Effector CD4-positive, alpha-beta T cell (primary cell): Measurements from ENCODE around the gene LBR.
A peak's percentile ranks its signal among the peaks of the same experiment; 100 is the strongest.

Experiments used
- DNase-seq: peaks from one replicate; pipeline ENCODE4 v3.0.0-alpha.2; 2020

Gene LBR

GRCh38 chr1:225442123-225442505 lies 14.3 kb upstream of the LBR start:
- no peak for DNase-seq

DNA sequence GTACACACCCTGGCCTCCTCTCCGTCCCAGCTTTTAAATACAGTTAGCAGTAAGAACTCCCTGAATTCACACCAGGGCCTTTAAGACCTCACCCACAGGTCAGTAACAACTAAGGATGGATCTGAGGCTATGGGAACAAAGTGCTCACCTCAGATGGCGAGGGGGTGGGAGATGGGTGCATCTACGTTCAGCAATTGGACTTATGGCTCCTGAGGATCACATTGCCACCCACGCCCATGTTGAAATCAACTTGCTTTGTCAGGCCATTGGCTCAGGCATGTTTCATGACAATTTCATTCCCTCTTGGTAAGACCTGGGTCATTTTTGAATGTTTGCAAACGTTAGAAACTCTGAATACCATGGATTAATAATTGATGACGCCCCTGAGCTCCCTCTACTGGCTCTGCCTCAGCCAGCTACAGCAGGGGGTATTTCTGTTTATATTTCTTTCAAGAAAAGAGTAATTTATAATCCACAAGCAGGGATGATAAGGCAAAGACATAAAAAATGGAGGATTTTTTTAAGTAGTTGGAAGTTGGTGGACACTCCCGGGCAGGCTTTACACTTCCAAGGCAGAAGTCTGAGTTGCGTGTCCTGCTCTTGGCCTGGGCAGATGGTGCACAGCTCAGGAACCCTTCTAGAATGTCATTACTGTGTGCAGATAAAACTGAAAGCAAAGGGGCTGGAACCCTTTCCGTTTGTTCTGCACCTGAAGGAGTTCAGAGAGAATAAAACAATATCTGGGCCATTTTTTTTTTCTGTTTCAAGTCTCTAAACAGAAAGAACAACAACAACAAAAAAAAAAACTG lies 13.7 kb upstream of the LBR start:
- no peak for DNase-seq

DNA sequence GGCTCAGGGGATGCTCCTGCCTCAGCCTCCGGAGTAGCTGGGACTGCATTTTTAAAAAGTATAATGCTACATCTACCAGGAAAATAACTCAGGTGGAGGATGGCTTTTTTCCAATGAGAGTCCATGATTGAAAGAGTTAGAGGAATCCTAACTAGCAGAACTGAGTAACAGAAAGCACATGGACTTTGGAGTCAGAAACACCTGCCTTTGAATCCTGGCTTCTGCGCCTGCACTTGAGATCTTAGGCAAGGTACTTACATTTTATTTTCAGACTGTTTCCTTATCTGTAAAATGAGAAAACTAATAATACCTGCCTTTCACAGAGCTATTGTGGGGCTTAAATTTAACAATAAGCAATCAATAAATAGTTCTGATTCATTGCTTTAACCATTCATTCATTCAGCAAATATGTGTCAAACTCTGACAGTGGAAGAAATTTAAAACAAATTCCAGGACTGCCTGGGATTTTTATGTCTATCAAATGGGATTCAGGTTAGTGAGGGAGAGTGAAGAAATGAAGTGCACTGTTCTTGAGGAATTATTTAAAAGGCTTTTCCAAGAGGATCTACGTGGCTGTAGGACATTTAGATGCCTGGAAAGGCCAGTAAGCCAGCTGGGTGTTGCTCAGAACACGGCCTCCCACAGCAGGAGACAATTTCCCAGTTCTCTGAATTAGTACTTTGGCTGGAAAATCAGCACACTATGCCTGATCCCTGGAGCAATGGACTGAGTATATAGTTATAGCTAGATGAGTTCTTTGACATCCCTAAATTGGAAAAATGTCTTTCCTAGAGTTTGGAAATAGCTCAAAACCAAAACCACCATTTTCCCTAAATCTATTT lies 12.8 kb upstream of the LBR start:
- no peak for DNase-seq

- DNase-seq = no peak
These were observed 10.0 kb upstream of the LBR start for GRCh38 chr1:225437710-225438437.

DNA sequence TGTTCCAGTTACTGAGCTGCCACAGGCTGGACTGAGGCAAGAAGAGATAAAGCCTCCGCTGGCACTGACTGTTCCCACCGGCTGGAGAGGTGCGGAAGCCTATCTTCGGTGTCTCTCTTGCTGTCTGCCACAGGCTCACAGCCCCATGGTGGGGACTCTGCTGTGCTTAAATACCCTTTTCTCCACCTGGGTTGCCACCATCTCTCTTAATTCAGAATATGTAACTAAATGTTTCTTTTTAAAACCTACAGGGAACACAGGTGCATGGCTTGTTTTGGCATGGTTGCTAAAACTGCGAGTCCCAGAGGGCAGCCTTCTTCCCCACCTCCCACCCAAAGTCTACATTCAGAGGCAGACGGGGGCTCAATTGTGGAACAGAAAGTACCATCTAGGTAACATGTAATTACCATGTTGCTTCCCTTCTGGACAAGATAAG lies 8.1 kb upstream of the LBR start:
- no peak for DNase-seq

DNA sequence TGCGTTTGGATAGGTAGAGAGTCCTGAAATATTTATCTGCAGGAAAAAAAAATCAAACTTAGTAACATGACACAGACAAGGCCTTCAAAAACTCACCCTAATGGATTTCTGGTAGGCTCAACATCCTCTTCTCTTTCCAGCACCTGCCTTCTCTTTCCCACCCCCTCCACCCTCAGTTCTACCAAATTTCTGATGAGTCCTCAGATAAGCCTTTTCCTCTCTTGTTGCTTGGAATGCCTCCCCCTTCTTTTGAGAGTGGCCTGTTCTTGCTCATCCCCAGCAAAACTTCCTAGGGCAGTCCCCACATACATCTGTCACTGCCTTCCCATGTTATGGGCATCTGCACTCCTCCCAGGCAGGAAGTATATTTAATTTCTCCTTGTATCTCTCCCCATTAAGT lies 7.6 kb upstream of the LBR start:
- no peak for DNase-seq

- DNase-seq = no peak
These were observed 7.2 kb upstream of the LBR start for GRCh38 chr1:225435076-225435475.

- DNase-seq = no peak
These were observed 6.2 kb upstream of the LBR start for GRCh38 chr1:225434046-225434445.

- no peak for DNase-seq
These were observed 3.4 kb upstream of the LBR start for GRCh38 chr1:225431081-225431863.

- DNase-seq = no peak
These were observed 2.5 kb upstream of the LBR start for GRCh38 chr1:225430301-225430700.

DNA sequence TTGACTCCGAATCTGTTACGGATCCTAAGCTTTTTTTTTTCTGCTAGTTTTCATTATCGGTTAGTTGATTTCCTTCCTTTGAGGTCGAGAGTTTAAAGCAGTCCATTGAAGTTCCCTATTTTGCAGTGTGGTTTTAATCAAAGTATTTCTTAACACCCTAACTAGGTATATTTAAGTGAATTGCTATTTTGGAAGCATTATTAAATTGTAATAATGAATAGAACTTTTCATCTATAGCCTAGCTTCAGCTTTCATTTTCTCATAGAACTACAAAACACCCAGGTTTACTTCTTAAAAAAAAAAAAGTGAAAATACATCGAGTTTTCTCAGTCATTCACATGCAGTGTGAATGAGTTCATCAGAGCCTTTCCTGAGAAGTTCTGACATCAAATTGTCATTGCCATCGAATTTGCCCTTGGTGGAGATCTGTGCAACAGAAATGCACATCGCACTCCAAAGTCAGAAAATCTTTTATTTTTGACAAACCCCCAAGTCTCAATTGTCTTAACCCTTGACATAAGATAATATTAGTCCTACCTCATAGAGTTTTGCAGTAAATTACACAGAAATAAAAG lies 1.1 kb upstream of the LBR start:
- DNase-seq = no peak

DNA sequence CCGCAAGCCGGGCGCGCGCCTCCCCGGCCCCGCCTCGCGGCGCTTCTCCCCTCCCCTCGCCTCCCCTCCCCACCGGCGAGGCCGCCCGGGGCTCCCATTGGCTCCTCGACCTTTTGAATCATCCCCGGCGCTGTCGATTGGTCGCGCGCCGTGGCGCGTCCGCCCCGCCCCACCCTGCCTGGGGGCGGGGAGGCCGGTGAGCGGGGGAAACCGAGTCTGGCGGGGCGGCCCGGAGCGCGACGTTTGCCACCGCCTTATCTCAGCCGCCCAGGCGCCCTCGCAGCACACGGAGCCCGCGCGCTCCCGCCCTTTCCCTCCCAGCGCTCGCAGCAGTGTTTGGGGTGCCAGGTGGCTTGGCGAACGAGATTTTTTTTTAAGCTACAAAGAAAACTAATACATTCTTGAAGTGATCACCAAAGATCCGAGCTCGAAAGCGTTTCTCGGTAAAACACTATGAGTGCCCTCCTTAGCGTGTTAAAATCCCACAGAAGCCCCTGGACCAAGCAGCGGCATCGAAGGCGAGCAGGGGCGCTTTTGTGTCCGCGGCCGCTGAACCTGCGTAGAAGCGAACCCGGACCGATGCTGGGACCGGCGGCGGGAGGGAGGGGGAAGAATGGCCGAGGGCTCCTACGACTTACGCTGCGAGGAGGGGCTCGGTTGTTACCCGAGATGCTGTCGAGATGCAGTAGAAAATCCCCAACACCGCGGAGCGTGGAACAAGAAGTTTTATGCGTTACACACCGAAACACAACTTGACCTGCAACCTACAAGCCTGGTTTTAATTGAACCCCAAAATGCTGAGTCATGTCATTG lies 436 bp upstream of the LBR start:
- peak; percentile 88 for DNase-seq

- no peak for DNase-seq
These were observed 1.2 kb downstream of the LBR start for GRCh38 chr1:225426395-225427234.

GRCh38 chr1:225425201-225425786 lies 2.5 kb downstream of the LBR start:
- DNase-seq = no peak

GRCh38 chr1:225424562-225425200 lies 3.2 kb downstream of the LBR start:
- no peak for DNase-seq

DNA sequence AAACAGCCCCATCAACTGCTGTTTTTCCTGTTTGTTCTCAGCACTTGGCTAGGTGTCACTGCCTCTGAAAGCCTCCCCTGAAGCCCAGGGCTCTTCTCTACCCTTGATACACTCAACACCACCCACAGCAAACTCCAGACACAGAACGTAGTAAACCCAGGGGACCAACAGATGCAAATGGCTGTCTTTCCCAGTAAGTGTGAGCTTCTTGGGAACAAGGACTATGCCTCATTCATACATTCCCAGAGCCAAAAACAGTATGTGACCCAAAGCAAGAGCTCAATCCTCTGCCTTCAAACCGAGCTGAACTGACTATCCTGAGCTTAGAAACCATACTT lies 4.4 kb downstream of the LBR start:
- DNase-seq = no peak

- DNase-seq = no peak
These were observed 4.9 kb downstream of the LBR start for GRCh38 chr1:225422795-225423517.

DNA sequence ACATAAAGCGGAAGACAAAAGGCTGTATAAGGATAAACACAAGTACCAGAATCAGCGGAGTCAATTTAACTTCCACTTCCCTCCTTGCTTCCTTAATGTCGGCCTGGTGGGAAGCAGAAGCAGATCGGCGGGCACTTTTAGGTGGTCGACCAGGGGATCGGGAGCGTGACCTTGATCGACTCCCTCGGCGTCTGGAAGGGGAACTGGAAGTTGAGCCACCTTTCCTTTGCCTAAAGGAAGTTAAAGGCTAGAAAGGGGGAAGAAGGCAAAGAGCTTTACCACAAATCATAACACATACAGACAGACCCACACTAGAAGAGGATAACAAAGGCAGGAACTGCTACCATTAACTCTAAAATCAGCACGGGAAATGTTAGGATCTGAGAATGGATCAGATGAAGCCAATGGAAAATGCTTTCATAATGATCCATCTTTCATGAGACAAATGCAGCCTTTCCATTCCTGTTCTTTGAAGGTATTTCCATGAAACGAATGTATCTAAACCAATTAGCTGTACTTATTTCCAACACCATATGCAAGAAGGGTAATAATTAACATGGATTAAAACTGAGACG lies 5.7 kb downstream of the LBR start:
- DNase-seq = no peak

DNA sequence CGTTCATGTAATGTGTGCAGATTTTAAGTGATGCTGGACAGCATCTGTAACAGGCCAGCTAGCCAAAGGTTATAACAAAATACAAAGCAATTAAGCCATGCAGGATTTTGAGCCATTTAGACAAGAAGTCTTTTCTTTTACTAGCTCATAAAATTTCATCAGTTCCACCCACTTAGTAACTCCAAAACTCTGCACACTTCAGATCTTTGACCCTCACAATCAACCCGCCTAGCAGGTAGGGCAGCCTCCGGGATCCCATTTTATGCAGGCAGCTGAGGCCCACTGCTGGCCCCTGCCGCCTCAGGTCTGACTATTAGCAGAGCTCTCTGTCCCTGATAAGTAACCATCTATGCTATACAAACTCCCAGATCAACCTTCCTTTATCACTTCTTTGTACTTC lies 9.2 kb downstream of the LBR start:
- no peak for DNase-seq
